NCI-H510A (cell line): ENCODE data around the gene HINFP.

Source experiments
- DNase-seq: peaks from one replicate; lab custom pipeline; 2025; lab: John Stamatoyannopoulos, UW

The HINFP gene, protein sequence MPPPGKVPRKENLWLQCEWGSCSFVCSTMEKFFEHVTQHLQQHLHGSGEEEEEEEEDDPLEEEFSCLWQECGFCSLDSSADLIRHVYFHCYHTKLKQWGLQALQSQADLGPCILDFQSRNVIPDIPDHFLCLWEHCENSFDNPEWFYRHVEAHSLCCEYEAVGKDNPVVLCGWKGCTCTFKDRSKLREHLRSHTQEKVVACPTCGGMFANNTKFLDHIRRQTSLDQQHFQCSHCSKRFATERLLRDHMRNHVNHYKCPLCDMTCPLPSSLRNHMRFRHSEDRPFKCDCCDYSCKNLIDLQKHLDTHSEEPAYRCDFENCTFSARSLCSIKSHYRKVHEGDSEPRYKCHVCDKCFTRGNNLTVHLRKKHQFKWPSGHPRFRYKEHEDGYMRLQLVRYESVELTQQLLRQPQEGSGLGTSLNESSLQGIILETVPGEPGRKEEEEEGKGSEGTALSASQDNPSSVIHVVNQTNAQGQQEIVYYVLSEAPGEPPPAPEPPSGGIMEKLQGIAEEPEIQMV

DNA sequence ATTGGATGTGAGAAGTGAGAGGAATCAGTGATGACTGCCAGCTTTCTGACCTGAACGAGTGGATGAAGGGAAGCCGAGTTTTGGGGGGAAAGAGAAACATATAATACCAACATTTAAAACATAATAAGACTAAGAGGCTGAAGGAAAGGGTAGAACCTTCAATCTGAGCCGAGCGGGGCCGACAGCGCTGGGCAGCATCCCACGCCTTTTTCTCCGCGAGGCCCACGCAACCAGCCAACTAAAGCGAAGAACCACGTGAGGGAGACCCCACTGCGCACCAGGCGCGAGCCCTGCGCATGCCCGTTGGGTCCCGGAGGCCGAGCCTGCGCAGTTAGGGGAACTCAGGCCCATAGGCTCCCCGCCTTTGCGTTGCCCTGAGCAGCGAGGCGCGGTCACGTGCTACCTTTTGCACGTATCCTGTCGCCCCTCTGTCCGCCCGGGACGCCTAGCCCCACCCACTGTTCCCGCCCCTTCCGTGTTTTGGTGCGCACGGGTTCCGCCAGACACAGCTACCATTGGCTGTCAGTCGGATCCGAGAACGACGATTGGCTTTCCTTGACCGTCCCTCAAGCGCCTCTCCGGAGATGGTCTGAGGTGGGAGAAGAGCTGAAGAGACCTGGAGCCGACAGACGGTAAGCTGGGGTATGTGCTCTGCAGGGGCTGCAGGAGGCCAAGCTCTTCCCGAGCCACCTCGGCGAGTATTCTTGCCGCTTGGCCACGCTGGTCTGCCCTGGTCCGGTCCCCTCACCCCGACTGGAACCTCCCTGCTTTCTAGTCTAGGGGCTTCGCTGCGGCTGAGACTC, at the start of gene HINFP:
Gene HINFP, plus strand, starts transcription at position 573 of the 803 bp plus-strand sequence. CDS start 5,365 bp downstream, outside the sequence.
- peak; percentile 98 for DNase-seq

DNA sequence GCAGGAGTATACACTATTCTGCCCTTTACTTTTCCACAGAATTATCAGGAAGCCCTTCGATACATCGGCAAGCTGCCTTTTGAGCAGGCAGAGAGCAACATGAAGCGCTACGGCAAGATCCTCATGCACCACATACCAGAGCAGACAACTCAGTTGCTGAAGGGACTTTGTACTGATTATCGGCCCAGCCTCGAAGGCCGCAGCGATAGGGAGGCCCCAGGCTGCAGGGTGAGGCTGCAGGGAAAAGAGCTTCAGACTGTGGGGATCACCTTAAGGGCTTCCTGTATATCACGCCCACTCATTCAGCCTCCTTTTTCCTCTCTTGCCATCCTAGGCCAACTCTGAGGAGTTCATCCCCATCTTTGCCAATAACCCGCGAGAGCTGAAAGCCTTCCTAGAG, 43.5 kb upstream of the HINFP start:
- DNase-seq: no peak

GRCh38 chr11:119078675-119079420, 42.5 kb upstream of the HINFP start:
- DNase-seq: no peak

GRCh38 chr11:119081682-119082260, 39.6 kb upstream of the HINFP start:
- no peak for DNase-seq

DNA sequence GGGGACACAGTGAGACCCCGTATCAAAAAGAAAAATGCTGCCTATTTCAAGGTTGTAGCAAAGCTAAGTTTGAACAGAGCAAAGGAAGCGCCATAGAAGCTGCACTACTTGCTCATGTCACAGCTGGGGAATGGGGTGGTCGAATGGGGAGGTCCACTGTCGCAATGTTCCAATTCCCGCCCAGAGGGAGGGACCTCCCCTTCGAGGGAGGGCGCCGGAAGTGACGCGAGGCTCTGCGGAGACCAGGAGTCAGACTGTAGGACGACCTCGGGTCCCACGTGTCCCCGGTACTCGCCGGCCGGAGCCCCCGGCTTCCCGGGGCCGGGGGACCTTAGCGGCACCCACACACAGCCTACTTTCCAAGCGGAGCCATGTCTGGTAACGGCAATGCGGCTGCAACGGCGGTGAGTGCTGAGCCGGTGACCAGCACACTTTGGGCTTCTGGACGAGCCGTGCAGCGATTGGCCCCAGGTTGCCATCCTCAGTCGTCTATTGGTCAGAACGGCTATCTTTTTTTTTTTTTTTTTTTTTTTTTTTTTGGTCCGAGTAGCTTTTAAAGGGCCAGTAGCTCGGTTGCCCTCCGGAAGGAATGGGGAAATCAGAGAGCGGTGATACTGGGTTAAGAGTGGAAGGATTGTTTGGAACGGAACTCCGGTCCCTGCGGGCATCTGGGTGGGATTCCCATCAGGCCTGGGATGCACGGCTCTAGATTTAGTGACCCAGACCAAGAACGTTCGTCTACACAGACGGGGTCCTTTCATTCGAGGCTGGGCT, 36.5 kb upstream of the HINFP start, which contains the start of gene HMBS:
Gene HMBS, plus strand, starts transcription at position 219 of the 774 bp plus-strand sequence. Its CDS starts 153 bp downstream, at position 372.
- peak; percentile 79 for DNase-seq

DNA sequence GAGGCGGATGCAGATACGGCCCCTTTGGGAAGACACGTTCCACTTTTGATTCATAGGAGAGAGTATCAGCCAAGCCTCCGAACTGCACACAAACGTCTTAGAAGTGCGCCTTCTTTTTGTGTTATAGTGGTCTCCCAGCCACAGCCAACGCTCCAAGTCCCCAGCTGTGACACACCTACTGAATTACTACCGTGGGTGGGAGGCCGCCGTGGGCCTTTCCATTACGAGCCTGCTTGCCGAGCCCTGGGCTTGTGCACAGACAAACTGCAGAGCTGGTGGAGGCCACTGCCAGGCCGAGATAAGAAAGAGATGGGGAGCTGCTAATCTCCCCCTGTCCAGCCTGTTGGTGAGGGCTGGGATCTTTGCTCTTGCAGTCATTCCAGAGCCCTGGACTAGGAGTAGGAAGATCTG, 35.9 kb upstream of the HINFP start:
- DNase-seq: no peak

- no peak for DNase-seq
Measured at GRCh38 chr11:119087123-119087522, 34.3 kb upstream of the HINFP start.

DNA sequence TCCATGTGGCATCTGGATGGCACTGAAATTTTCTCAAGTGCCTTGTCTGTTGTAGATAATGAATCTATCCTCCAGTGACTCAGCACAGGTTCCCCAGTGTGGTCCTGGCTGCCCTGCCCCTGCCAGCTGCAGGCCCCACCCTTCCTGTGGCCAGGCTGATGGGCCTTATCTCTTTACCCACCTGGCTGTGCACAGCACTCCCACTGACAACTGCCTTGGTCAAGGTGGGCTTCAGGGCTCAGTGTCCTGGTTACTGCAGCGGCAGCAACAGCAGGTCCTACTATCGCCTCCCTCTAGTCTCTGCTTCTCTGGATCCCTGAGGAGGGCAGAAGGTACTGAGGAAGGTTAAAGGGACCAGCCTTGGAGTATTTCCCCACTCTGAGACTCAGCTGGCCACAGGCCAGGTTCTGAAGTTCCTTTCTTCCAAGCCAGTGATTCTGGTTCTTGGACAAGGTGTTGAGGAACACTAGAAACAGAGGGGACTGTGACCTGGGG, 33.6 kb upstream of the HINFP start:
- DNase-seq: no peak

DNA sequence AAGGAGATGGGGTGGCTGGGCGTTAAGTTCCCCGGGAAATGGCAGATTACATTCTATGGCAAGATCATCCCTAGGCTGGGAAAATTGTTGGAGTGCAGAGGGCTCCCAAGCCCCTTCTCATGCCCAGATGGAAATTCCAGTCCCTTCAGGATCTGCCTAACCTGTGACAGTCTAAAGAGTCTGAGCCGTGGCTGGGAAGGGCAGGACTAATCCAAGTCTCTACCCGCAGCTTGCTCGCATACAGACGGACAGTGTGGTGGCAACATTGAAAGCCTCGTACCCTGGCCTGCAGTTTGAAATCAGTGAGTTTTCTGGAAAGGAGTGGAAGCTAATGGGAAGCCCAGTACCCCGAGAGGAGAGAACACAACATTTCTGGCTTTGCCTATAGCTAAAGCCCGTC, 33.0 kb upstream of the HINFP start:
- no peak for DNase-seq

DNA sequence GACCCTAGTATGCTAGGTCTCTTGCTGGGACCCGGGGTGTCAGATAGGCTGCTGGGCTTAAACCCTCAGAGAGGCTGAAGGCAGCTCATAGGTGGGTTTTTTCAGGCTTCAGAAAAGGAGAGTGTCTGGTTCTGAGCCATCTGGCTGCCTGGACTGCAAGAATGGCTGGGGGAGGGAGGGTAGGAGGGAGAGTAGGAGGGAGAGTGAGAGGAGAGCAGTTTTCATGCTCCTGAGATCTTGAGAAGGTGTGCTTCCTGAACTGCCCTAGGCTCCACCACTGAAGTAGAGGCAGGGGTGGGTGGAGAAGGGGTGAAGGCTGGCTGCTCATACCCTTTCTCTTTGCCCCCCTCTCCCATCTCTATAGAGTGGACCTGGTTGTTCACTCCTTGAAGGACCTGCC, 32.1 kb upstream of the HINFP start:
- no peak for DNase-seq

DNA sequence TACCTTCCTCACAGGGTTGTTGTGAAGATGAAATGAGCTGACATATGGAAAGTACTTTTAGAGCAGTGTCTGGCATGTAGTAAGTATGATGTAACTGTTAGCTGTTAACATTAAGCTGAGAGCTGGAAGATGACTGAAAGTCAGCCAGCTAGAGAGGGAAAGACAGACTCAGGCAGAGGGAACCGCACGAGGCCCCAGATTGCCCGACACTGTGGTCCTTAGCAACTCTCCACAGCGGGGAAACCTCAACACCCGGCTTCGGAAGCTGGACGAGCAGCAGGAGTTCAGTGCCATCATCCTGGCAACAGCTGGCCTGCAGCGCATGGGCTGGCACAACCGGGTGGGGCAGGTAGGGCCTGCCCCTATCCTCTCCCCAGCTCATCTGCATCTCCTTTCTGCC, 30.2 kb upstream of the HINFP start:
- no peak for DNase-seq

DNA sequence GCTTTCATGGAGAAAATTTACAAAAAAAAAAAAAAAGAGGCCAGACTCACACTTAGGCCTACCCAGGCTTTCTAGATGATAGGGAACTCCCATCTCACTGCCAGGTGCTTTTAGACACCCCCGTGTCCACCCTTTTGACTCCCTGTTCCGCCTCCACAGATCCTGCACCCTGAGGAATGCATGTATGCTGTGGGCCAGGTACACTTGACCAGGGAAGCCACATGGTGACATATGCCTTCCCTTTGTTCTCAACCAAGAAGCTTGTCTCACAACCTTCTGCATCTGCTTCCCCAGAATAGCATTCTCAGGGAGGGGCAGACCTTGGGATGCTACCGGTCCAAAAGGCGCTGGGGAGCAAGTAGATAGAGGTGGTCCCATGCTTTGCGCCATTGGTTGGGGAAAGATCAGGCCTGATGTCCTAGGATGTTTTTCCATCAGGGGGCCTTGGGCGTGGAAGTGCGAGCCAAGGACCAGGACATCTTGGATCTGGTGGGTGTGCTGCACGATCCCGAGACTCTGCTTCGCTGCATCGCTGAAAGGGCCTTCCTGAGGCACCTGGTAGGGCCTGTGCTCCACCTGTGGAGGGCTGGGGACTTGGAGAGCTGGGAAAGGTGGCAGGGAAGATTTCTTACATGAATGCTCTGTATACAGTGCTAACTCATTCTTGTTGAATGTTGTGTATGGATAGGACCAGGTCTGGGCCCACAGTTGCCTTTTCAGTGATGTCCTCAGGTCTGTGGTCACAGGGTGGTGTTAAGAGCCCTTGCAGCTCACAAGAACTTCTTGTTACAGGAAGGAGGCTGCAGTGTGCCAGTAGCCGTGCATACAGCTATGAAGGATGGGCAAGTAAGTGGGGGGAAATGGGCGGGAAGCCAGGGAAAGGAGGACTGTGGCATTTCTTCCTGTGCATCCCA, 29.2 kb upstream of the HINFP start:
- DNase-seq: no peak

DNA sequence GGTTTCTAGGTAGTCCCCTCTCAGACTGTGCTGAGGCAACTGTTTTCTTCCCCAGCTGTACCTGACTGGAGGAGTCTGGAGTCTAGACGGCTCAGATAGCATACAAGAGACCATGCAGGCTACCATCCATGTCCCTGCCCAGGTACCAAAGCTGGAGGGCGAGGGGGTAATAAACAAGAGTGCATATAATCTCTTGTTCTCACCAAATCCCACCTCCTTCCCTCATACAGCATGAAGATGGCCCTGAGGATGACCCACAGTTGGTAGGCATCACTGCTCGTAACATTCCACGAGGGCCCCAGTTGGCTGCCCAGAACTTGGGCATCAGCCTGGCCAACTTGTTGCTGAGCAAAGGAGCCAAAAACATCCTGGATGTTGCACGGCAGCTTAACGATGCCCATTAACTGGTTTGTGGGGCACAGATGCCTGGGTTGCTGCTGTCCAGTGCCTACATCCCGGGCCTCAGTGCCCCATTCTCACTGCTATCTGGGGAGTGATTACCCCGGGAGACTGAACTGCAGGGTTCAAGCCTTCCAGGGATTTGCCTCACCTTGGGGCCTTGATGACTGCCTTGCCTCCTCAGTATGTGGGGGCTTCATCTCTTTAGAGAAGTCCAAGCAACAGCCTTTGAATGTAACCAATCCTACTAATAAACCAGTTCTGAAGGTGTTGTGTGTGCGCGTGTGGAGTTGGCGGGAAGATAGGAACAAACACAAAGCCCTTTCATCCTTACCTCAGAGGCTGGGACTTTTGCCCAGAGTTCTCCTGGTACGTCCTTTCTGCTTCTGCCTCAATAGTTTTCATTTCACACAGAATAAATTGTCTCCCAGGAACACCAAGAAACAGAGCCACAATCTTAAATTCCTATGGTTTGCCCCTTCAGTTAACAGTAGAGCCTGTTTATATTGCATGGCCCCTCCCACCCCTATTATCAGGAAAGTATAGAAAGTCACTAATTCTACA, 28.2 kb upstream of the HINFP start:
- DNase-seq: no peak

- no peak for DNase-seq
Measured at GRCh38 chr11:119093942-119094815, 27.2 kb upstream of the HINFP start.

- no peak for DNase-seq
Measured at GRCh38 chr11:119094816-119095065, 26.6 kb upstream of the HINFP start.

DNA sequence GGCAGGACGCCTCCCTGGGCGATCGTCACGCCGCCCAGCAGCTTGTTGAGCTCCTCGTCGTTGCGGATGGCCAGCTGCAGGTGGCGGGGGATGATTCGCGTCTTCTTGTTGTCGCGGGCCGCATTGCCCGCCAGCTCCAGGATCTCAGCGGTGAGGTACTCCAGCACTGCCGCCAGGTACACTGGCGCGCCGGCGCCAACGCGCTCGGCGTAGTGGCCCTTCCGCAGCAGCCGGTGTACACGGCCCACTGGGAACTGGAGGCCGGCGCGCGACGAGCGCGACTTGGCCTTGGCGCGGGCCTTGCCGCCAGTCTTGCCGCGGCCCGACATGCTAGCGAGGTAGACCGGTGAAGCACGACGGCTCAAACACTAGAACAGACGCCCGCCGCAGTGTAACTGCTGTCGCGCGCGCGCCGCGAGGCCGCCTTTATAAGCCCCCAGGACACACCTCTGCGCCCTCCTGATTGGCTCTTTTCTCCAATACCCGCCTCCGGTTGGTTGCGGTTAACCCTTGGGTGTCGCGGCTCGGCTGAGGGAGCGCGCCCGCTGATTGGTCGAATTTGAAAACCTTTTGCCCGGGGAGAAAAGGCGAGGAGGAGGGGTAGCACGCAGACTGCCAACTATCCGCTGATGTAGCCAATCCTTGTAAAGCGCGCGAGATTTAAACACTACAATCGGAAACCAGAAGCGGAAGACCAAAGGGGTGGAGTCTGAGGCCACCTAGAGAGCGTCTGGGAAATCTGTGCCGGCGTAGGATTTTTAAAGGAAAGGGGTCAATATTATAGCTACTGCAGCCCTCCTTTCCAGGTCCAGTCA, 26.1 kb upstream of the HINFP start:
- DNase-seq: peak; percentile 98

DNA sequence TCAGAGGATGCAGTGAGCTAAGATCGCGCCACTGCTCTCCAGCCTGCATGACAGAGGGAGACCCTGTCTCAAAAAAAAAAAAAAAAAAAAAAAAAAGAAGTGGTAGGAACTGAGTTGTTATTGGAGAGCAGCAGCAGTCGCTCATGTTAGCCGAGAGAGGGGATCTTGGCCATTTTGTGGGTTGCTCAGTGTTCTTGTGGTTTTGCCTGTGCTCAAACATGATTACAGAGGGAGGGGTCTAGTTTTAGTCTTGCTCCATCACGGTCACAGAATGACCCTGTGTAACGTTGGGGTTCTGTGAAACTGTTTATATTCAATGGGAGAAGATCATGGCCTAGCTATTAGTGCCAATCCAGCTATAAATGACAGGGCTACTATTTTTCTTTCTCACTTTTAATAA, 21.7 kb upstream of the HINFP start:
- no peak for DNase-seq
